Activated T-cell treated with anti-CD3 and anti-CD28 coated beads, Interleukin-2, amount 50 U/mL, for 24 hours (primary cell): ENCODE data around the gene RAI1.

Experiments used
- DNase-seq: peaks from one replicate; pipeline ENCODE4 v3.0.0-alpha.2; 2020
- H3K27ac Mint-ChIP-seq: 2 replicates; pipeline ENCODE4 v1.8.0; 2020; ENCODE audit warnings: mild to moderate bottlenecking, mixed read lengths
- H3K27me3 Mint-ChIP-seq: 2 replicates; pipeline ENCODE4 v1.8.0; 2020; ENCODE audit warnings: mixed read lengths
- H3K36me3 Mint-ChIP-seq: 2 replicates; pipeline ENCODE4 v1.8.0; 2020; ENCODE audit warnings: low read depth, mixed read lengths
- H3K4me1 Mint-ChIP-seq: 2 replicates; pipeline ENCODE4 v1.8.0; 2020; ENCODE audit warnings: low read depth, mixed read lengths
- H3K4me3 Mint-ChIP-seq: 2 replicates; pipeline ENCODE4 v1.8.0; 2020; ENCODE audit warnings: mild to moderate bottlenecking, moderate library complexity, mixed read lengths
- H3K9me3 Mint-ChIP-seq: 2 replicates; pipeline ENCODE4 v1.8.0; 2020; ENCODE audit warnings: mixed read lengths

RAI1 gene

GRCh38 chr17:17842111-17842876, 161.0 kb downstream of the RAI1 start:
- H3K9me3 Mint-ChIP-seq: no peaks in the 10 kb centered on the region
- no peak overlapping the region for H3K27ac Mint-ChIP-seq
- H3K36me3 Mint-ChIP-seq: peaks cover 4% of the 10 kb centered on the region
- peaks cover 42% of the 10 kb centered on the region for H3K4me1 Mint-ChIP-seq
- H3K4me3 Mint-ChIP-seq: no peak overlapping the region
- DNase-seq: no peak
- H3K27me3 Mint-ChIP-seq: no peaks in the 10 kb centered on the region

- no peak for DNase-seq
Measured at GRCh38 chr17:17843096-17843495, 161.8 kb downstream of the RAI1 start.

DNA sequence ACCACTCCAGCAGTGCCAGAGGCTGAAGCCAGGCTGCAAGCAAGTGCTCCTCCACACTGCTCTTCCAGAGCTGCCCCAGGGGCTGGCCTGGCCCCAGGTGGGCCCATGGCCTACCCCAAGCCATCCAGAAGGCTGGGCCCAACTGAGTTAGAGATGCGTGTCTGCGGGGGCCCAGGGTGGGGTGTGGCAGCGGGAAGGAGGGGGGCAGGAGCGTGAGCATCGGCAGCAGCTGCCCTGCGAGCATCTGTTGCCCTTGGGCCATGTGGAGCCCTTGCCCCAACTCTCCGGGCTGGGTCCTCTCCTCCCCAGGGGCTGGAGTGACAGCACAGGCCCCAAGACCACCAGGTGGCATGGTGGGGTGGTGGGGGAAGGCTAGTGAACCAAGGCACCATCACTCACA, 162.8 kb downstream of the RAI1 start:
- no peak overlapping the region for H3K27ac Mint-ChIP-seq
- H3K4me3 Mint-ChIP-seq: no peak overlapping the region
- H3K9me3 Mint-ChIP-seq: no peaks in the 10 kb centered on the region
- peaks cover 42% of the 10 kb centered on the region for H3K4me1 Mint-ChIP-seq
- no peaks in the 10 kb centered on the region for H3K27me3 Mint-ChIP-seq
- DNase-seq: no peak
- H3K36me3 Mint-ChIP-seq: peaks cover 6% of the 10 kb centered on the region

More at GRCh38 chr17:17843096-17843495, 161.8 kb downstream of the RAI1 start:
- Mint-ChIP-seq H3K36me3 (peaks cover 6% of the 10 kb centered on the region), H3K27me3 (no peaks in the 10 kb centered on the region), H3K4me1 (peaks cover 42% of the 10 kb centered on the region), H3K4me3 (no peak overlapping the region), H3K27ac (no peak overlapping the region), H3K9me3 (no peaks in the 10 kb centered on the region)

DNA sequence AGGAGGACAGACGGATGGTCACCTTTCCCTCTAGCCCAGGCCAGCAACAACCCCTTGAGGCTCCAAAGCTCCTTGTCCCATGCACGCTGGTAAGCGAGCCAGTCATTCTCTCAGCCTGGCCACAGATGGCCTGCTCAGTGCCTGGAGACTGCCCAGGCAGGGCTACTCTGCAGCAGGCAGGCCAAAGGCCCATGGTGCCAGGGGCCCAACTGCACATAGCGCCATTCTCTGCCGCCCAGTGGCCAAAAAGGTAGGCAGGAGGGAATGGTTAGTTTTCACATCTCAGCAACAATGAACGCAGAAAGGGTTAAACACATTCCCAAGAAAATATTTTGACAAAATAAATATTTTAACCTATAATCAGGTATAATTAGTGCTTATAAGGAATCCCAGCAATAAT, 163.2 kb downstream of the RAI1 start:
- DNase-seq: no peak
- H3K4me3 Mint-ChIP-seq: no peak overlapping the region
- no peak overlapping the region for H3K27ac Mint-ChIP-seq
- no peaks in the 10 kb centered on the region for H3K9me3 Mint-ChIP-seq
- peaks cover 42% of the 10 kb centered on the region for H3K4me1 Mint-ChIP-seq
- no peaks in the 10 kb centered on the region for H3K27me3 Mint-ChIP-seq
- peaks cover 6% of the 10 kb centered on the region for H3K36me3 Mint-ChIP-seq

DNA sequence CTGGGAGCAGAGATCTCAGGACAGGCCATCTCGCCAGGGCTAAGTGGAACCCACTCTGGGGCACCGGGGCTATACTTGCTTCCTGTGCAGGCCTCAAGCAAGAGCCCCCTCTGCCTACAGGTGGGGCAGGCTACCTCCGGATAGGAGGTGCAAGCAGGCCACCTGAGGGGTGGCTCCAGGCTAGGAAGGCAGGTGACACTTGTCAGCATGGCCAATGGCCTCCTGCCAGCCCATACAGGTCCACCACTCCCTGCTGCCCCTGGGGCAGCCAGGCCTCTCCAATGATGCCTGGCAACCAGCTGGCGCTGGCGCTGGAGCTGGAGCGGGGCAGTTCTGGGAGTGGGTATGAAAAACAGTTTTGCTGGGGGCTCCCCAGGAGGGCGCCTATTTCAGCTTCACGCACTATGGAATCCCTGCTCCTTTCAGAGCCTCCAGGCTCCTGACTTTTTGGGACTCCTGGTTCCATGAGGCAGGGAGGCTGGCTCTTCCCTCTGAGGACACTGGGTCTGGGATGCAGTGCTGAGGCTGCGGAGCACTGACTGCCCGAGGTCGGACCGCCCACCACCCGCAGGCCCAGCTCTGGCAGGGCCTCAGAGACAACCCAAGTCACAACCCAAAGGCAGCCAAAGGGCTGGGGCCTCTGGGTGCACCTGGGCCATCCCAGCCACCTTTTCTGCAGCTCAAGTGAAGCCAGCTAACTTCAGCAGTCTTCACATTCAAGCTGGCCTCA, 164.0 kb downstream of the RAI1 start:
- Mint-ChIP-seq H3K27me3 (no peaks in the 10 kb centered on the region), H3K4me1 (peaks cover 45% of the 10 kb centered on the region), H3K4me3 (no peak overlapping the region), H3K27ac (no peak overlapping the region), H3K36me3 (peaks cover 6% of the 10 kb centered on the region), H3K9me3 (no peaks in the 10 kb centered on the region)
- no peak for DNase-seq

- Mint-ChIP-seq H3K4me3 (no peak overlapping the region), H3K9me3 (no peaks in the 10 kb centered on the region), H3K36me3 (peaks cover 6% of the 10 kb centered on the region), H3K27me3 (no peaks in the 10 kb centered on the region), H3K4me1 (peaks cover 49% of the 10 kb centered on the region), H3K27ac (no peak overlapping the region)
- DNase-seq: no peak
Measured at GRCh38 chr17:17846003-17846402, 164.7 kb downstream of the RAI1 start.

DNA sequence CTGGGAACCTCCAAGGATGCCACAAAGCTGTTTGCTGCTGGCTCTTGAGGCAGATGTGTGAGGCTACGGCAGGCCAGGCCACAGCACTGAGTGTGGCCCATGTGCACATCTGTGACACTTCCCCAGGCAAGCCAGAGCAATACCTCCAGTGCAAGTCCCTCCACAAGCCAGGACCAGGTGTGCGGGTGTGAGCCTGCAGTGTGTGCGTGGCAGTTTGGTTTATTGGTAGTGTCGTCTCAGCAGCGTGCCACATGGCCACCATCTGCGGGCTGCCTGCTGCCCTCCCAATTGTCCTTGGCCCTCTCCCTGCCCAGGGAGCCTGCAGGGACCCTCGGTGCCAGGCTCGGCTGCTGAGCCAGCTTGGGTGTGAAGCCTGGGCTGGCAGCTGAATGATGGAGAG, 165.4 kb downstream of the RAI1 start:
- no peak overlapping the region for H3K4me3 Mint-ChIP-seq
- H3K9me3 Mint-ChIP-seq: no peaks in the 10 kb centered on the region
- H3K36me3 Mint-ChIP-seq: peaks cover 6% of the 10 kb centered on the region
- DNase-seq: no peak
- H3K27ac Mint-ChIP-seq: peak overlapping the region; percentile 18
- no peaks in the 10 kb centered on the region for H3K27me3 Mint-ChIP-seq
- peaks cover 51% of the 10 kb centered on the region for H3K4me1 Mint-ChIP-seq

- DNase-seq: no peak
- Mint-ChIP-seq H3K4me3 (no peak overlapping the region), H3K4me1 (peaks cover 57% of the 10 kb centered on the region), H3K27me3 (no peaks in the 10 kb centered on the region), H3K9me3 (no peaks in the 10 kb centered on the region), H3K27ac (peak overlapping the region; percentile 18), H3K36me3 (peaks cover 9% of the 10 kb centered on the region)
Measured at GRCh38 chr17:17847118-17847689, 165.9 kb downstream of the RAI1 start.

- Mint-ChIP-seq H3K27me3 (no peaks in the 10 kb centered on the region), H3K4me3 (no peak overlapping the region), H3K4me1 (peaks cover 60% of the 10 kb centered on the region), H3K9me3 (no peaks in the 10 kb centered on the region), H3K36me3 (peaks cover 9% of the 10 kb centered on the region), H3K27ac (no peak overlapping the region)
- DNase-seq: no peak
Measured at GRCh38 chr17:17847726-17848125, 166.5 kb downstream of the RAI1 start.

DNA sequence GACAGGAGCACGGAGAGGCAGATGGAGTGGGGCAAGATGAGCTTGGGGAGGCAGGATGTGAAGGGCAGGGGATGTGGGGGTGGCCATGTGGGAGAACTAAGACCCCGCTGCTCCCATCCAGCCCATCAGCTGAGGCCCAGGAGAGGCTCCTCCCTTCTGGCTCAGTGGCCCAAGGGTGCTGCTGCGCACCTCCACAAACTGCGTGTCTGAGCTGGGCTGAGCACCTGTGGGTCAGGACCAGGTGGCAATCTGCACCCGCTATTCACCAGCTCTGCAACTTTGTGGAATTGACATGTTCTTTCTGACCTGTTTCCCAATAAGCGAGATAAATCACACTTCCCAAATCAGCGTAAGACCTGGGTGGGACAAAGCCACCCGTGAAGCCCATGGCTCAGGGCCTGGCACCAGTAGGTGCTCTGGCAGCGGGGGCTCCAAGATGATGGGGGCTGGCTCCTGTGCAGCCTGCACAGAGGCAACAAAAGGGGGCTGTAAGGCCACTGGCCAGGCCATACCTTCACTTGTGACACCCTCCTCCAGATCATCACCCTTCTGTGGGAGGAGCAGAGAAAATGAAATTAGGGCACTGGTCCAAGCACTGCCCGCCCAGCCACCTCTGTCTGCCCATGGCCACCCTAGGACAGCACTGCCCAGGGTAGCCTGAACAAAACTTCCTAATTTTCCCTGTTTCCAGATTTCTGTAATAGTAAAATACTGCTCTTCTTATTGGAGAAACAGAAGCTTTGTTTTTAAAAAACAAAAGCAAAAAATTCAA, 167.2 kb downstream of the RAI1 start:
- Mint-ChIP-seq H3K4me1 (peaks cover 68% of the 10 kb centered on the region), H3K36me3 (peaks cover 10% of the 10 kb centered on the region), H3K4me3 (peak overlapping the region; percentile 59), H3K9me3 (no peaks in the 10 kb centered on the region), H3K27ac (peak overlapping the region; percentile 96), H3K27me3 (no peaks in the 10 kb centered on the region)
- DNase-seq: no peak

DNA sequence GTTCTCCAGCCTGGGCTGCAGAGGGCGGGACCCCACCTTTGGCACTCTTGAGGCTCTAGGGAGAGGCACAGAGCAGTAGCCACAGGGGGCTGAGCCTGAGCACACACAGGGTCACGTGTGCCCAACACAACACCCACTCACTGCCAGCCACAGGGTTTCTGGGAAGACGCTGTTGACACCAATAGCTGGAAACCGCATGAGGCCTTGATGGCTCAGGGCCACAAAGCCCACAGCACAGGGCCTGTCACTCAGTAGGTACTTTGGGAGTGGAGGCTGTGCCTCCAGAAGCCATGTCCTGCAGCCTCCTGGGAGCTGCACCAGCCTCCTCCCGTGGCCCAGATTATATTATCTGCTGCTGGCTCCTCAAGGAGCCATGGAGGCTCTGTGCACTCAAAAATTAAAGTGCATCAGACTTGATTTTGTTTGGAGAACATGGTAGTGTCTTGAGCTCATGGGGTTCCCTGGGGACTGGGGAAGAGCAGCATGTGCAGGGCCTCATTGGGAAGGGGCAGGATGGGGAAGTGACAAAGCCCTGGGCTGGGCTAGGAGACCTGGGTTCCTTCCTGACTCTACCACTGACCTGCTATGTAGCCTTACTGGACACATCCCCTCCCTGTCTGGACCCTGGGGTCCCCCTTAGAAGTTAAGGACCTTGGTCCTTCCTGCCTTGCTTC, 168.0 kb downstream of the RAI1 start:
- peaks cover 11% of the 10 kb centered on the region for H3K36me3 Mint-ChIP-seq
- DNase-seq: peak; percentile 85
- H3K27ac Mint-ChIP-seq: peak overlapping the region; percentile 96
- H3K9me3 Mint-ChIP-seq: no peaks in the 10 kb centered on the region
- peak overlapping the region; percentile 59 for H3K4me3 Mint-ChIP-seq
- peaks cover 76% of the 10 kb centered on the region for H3K4me1 Mint-ChIP-seq
- no peaks in the 10 kb centered on the region for H3K27me3 Mint-ChIP-seq

- peak; percentile 69 for DNase-seq
- Mint-ChIP-seq H3K36me3 (peaks cover 11% of the 10 kb centered on the region), H3K9me3 (no peaks in the 10 kb centered on the region), H3K27me3 (no peaks in the 10 kb centered on the region), H3K4me3 (peak overlapping the region; percentile 45), H3K4me1 (peaks cover 80% of the 10 kb centered on the region), H3K27ac (peak overlapping the region; percentile 96)
Measured at GRCh38 chr17:17849845-17850373, 168.7 kb downstream of the RAI1 start.

DNA sequence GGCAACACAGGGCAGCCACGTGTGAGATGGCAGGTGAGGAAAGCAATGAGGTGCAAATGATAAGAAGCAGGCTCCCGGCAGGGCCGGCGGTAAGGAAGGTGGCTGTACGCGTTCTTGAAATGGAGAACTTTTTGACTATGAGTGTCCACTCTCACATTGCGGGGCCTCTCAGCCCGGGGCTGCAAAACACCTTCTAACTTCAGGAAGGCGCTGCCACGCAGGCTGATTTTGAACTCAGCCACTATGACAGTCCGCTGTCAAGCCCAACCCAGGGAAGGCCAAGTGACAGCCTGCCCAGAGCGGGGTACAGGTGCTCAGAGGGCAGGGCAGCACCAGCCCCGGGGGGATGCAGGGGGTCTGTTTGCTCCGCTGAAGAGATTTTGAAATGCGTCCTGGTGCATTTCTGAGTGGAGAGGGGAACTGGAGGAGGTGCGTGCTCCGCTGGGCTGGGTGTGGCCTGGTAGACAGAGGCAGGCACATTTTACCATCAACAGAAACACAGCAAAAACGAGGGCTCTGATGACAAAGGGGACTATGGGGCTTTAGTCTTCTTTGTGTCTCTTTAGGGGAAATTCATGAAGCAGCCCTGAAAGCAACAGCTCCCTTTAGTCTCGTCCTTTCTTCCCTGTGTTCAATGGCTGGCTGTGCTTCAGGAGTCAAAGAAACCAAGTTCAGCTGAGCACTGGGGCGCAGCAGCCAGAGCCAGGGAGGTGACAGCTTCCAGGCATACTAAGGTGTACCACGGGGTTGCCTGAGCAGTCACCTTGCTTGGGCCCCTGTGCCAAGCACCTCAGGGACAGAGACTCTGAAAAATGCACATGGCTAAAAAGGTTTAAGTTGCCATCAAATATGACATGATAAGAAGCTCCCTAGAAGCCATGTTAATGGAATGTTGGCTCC, 170.1 kb downstream of the RAI1 start:
- H3K27ac Mint-ChIP-seq: peak overlapping the region; percentile 96
- peak overlapping the region; percentile 45 for H3K4me3 Mint-ChIP-seq
- peaks cover 94% of the 10 kb centered on the region for H3K4me1 Mint-ChIP-seq

More for the DNA sequence above, 170.1 kb downstream of the RAI1 start:
- Mint-ChIP-seq H3K36me3 (peaks cover 11% of the 10 kb centered on the region), H3K27me3 (no peaks in the 10 kb centered on the region), H3K9me3 (no peaks in the 10 kb centered on the region)
- DNase-seq: no peak
